ENCODE measurements around the gene EIF1B. TPM values are rescaled to one million over a fixed set of nuclear protein-coding genes. Genes with fewer than 3 reads are reported as not detected.

Gene EIF1B
- total RNA-seq, 1 donor from 2014 or later = 81.8 TPM

DNA sequence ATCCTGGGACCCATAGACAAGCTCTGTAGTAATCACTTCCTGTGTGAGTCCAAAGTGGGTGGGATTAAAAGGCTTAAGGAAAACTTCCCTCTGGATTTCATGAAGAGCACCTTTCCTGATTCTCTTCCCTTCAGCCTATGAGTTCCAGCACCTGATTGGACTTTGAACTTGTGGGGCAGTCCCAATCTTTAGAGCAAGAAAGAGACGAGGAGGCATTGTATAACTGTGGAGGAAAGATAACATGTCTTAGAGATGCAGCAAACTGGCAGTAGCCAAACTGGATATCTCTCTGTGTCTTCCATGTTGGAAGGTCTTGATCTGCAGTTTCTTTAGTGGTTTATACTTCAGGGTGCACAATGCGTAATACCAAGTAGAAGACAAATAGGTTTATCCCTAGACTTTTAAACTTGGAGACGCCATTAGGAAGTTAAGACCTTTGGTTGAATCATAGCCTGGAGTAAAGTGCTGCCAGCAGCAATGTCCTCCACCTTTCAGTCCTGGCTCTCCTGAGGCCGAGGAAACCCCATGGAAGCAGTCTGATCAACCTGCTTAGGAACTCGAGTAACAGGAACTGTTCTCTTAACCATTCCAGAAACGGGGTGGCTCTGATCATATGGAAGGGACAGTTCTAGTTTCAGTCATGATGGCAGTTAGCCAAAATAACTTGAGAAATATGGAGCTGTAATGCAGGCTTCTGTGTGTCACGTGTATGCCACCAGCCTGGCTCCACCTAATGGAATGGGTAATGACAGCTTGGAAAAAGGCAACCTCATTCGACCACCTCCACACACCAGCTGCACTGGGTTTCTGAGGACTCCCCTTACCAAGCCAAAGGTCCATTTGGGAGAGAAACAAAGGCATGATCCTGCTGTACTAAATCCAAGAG, 4.7 kb downstream of the EIF1B start:
- H3K4me3 Mint-ChIP-seq = no peak overlapping the region
- TF ChIP-seq, protein P1, sequence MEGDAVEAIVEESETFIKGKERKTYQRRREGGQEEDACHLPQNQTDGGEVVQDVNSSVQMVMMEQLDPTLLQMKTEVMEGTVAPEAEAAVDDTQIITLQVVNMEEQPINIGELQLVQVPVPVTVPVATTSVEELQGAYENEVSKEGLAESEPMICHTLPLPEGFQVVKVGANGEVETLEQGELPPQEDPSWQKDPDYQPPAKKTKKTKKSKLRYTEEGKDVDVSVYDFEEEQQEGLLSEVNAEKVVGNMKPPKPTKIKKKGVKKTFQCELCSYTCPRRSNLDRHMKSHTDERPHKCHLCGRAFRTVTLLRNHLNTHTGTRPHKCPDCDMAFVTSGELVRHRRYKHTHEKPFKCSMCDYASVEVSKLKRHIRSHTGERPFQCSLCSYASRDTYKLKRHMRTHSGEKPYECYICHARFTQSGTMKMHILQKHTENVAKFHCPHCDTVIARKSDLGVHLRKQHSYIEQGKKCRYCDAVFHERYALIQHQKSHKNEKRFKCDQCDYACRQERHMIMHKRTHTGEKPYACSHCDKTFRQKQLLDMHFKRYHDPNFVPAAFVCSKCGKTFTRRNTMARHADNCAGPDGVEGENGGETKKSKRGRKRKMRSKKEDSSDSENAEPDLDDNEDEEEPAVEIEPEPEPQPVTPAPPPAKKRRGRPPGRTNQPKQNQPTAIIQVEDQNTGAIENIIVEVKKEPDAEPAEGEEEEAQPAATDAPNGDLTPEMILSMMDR (conservative IDR thresholded peaks at IDR 0.05) = no peak
- DNase-seq (ENCODE audit: extremely low spot score, unreplicated experiment) = no peak
- H3K27me3 Mint-ChIP-seq = no peaks in the 10 kb centered on the region
- no peaks in the 10 kb centered on the region for H3K9me3 Mint-ChIP-seq
- peaks cover 18% of the 10 kb centered on the region for H3K4me1 Mint-ChIP-seq (ENCODE audit: unreplicated experiment)
- peak overlapping the region; percentile 5 for H3K27ac Mint-ChIP-seq
- peaks cover 28% of the 10 kb centered on the region for H3K36me3 Mint-ChIP-seq

DNA sequence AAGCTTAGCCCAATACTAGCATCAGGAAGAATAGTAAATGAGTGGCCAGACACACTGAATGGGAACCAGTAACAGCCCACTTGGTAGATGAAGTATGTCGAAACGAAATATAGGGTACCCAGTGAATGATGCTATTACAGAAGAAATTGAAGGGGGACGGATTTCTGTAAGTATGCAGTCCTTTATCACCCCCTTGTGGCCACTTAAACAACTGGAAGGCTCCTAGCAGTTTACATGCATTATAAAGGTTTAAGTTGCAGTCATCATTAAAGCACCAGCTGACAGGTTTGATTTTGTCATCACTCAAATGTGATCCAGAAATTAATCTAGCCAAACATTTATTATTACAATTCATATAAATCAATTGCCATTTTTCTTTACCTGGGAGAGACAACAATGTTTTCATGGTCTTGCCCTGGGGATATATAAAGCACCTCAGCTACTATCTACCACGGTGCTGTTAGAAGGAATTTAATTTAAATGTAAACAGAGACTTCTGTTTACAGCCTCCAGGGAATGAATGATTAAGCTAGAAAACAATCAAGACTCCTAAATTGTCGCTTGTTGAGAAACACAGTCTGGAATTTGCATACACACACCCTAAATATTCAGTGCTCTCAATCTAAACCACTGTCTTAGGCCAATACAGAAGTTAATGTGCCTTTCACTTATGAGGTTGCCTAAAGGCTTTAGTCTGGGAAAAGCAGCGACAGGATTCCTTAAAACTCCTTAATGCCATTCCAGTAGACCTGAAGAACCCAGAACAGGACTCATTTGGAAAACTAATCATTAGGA, 7.8 kb downstream of the EIF1B start:
- Mint-ChIP-seq H3K4me3 (no peak overlapping the region), H3K4me1 (ENCODE audit: unreplicated experiment) (peaks cover 6% of the 10 kb centered on the region), H3K36me3 (peaks cover 11% of the 10 kb centered on the region), H3K27me3 (no peaks in the 10 kb centered on the region), H3K27ac (no peak overlapping the region), H3K9me3 (no peaks in the 10 kb centered on the region)
- no peak for DNase-seq (ENCODE audit: extremely low spot score, unreplicated experiment)
- TF ChIP-seq, protein P1 (conservative IDR thresholded peaks at IDR 0.05) = peak; percentile 89

- Mint-ChIP-seq H3K9me3 (no peaks in the 10 kb centered on the region), H3K27ac (no peak overlapping the region), H3K36me3 (no peaks in the 10 kb centered on the region), H3K4me1 (ENCODE audit: unreplicated experiment) (no peaks in the 10 kb centered on the region), H3K4me3 (no peak overlapping the region), H3K27me3 (peaks cover 3% of the 10 kb centered on the region)
- TF ChIP-seq, protein P1 (conservative IDR thresholded peaks at IDR 0.05) = no peak
- no peak for DNase-seq (ENCODE audit: extremely low spot score, unreplicated experiment)
These were observed 12.3 kb downstream of the EIF1B start for GRCh38 chr3:40321818-40322217.

- H3K4me3 Mint-ChIP-seq = no peak overlapping the region
- peaks cover 6% of the 10 kb centered on the region for H3K4me1 Mint-ChIP-seq (ENCODE audit: unreplicated experiment)
- TF ChIP-seq, protein P1 (conservative IDR thresholded peaks at IDR 0.05) = no peak
- H3K27ac Mint-ChIP-seq = no peak overlapping the region
- H3K9me3 Mint-ChIP-seq = no peaks in the 10 kb centered on the region
- H3K36me3 Mint-ChIP-seq = no peaks in the 10 kb centered on the region
- no peak for DNase-seq (ENCODE audit: extremely low spot score, unreplicated experiment)
- H3K27me3 Mint-ChIP-seq = peaks cover 7% of the 10 kb centered on the region
These were observed 14.4 kb downstream of the EIF1B start for GRCh38 chr3:40323946-40324345.

GRCh38 chr3:40324621-40325020, 15.1 kb downstream of the EIF1B start:
- no peaks in the 10 kb centered on the region for H3K9me3 Mint-ChIP-seq

More at GRCh38 chr3:40324621-40325020, 15.1 kb downstream of the EIF1B start:
- Mint-ChIP-seq H3K36me3 (no peaks in the 10 kb centered on the region), H3K27ac (no peak overlapping the region), H3K4me3 (no peak overlapping the region), H3K4me1 (ENCODE audit: unreplicated experiment) (peaks cover 6% of the 10 kb centered on the region), H3K27me3 (peaks cover 7% of the 10 kb centered on the region)
- TF ChIP-seq, protein P1 (conservative IDR thresholded peaks at IDR 0.05) = no peak
- DNase-seq (ENCODE audit: extremely low spot score, unreplicated experiment) = no peak

All from type B pancreatic cell (in vitro differentiated cells).